ENCODE data around the gene RAB2B. TPM values are rescaled to one million over a fixed set of nuclear protein-coding genes. Genes with fewer than 3 reads are reported as not detected.

Gene RAB2B
- total and polyA plus RNA-seq, 8 donors = 26.8 to 58.1 (median 47.8) TPM

- Histone ChIP-seq H3K27me3 (no peaks in the 10 kb centered on the region), H3K4me3 (no peak overlapping the region), H3K4me1 (peaks cover 9 to 12% of the 10 kb centered on the region in 2 donors), H3K9me3 (no peaks in the 10 kb centered on the region), H3K27ac (no peak overlapping the region), H3K36me3 (no peaks in the 10 kb centered on the region)
- DNase-seq (no peak), ATAC-seq (no peak)
- intact Hi-C loops (cut with DNase I) = no loop called here
- no peak for TF ChIP-seq CTCF (IDR thresholded peaks at IDR 0.05)
Observed at GRCh38 chr14:21514341-21514740, 37.6 kb upstream of the RAB2B start.

GRCh38 chr14:21510735-21511657, 34.2 kb upstream of the RAB2B start, which contains the start of gene METTL3:
Gene METTL3 (minus strand): TSS chr14:21511340. CDS start chr14:21511223, 117 bp downstream.
- peak; percentile 99 for ATAC-seq
- DNase-seq = peak; percentile 95 to 99 (median 98)
- H3K4me1 ChIP-seq = peaks cover 10 to 31% of the 10 kb centered on the region in 2 donors
- H3K27ac ChIP-seq = peak within 1 kb of the TSS; percentile 85 to 88
- peaks cover 0 to 24% of the 10 kb centered on the region in 2 donors for H3K36me3 ChIP-seq
- peak within 1 kb of the TSS; percentile 63 to 68 for H3K4me3 ChIP-seq
- no peaks in the 10 kb centered on the region for H3K27me3 ChIP-seq
- intact Hi-C loops (cut with DNase I) = no loop called here
- H3K9me3 ChIP-seq = no peaks in the 10 kb centered on the region
- TF ChIP-seq CTCF (IDR thresholded peaks at IDR 0.05) = no peak

GRCh38 chr14:21509432-21510143, 32.8 kb upstream of the RAB2B start:
- peak overlapping the region in 1 of 2 donors; percentile 88 for H3K27ac ChIP-seq
- peaks cover 10 to 39% of the 10 kb centered on the region in 2 donors for H3K4me1 ChIP-seq
- no peak for DNase-seq
- no peak for ATAC-seq
- intact Hi-C loops (cut with DNase I) = no loop called here
- peak overlapping the region; percentile 63 to 68 for H3K4me3 ChIP-seq
- TF ChIP-seq CTCF (IDR thresholded peaks at IDR 0.05) = no peak
- no peaks in the 10 kb centered on the region for H3K27me3 ChIP-seq
- H3K36me3 ChIP-seq = peaks cover 0 to 24% of the 10 kb centered on the region in 2 donors
- no peaks in the 10 kb centered on the region for H3K9me3 ChIP-seq

GRCh38 chr14:21506557-21506956, 29.8 kb upstream of the RAB2B start:
- no peak for ATAC-seq
- Histone ChIP-seq H3K4me1 (peaks cover 10 to 40% of the 10 kb centered on the region in 2 donors), H3K4me3 (no peak overlapping the region), H3K27ac (no peak overlapping the region), H3K27me3 (no peaks in the 10 kb centered on the region), H3K36me3 (peaks cover 0 to 49% of the 10 kb centered on the region in 2 donors), H3K9me3 (no peaks in the 10 kb centered on the region)
- no peak for TF ChIP-seq CTCF (IDR thresholded peaks at IDR 0.05)
- intact Hi-C loops (cut with DNase I) = no loop called here
- no peak for DNase-seq

All from left lung (tissue), 10 donors.